Tibial nerve (tissue), 4 donors: ENCODE results near the gene FAM9C. TPM values are rescaled to one million over a fixed set of nuclear protein-coding genes. Genes with fewer than 3 reads are reported as not detected.

Experiments
- DNase-seq, 2 donors: peaks; one replicate each; pipeline ENCODE4 v3.0.0-alpha.2; 2019; ENCODE audit warnings: low spot score in 2 of 2
- H3K27ac ChIP-seq, 4 donors: fragments of 200-600 bp; sonication (generic) in 3 of 4; one replicate each; pipeline ENCODE4 v1.5.1; 2017 to 2019; ENCODE audit warnings: mild to moderate bottlenecking in 1 of 4
- H3K27me3 ChIP-seq, 2 donors: fragments of 200-600 bp; sonication (generic) in 1 of 2; one replicate each; pipeline versions ENCODE4 v1.5.1 to v1.6.0; 2017 to 2019
- H3K36me3 ChIP-seq, 3 donors: fragments of 200-600 bp; sonication (generic); one replicate each; pipeline ENCODE4 v1.5.1; 2018 to 2019
- H3K4me1 ChIP-seq, 4 donors: fragments of 200-600 bp; sonication (generic) in 3 of 4; one replicate each; pipeline ENCODE4 v1.5.1; 2017 to 2019
- H3K4me3 ChIP-seq, 4 donors: fragments of 200-600 bp; sonication (generic) in 3 of 4; one replicate each; pipeline ENCODE4 v1.5.1; 2017 to 2019; ENCODE audit warnings: mild to moderate bottlenecking in 1 of 4, moderate library complexity in 1 of 4
- H3K9me3 ChIP-seq, 4 donors: fragments of 200-600 bp; sonication (generic) in 3 of 4; one replicate each; pipeline ENCODE4 v1.5.1; 2017 to 2019
- EP300 ChIP-seq, 2 donors: sonication (generic); formaldehyde crosslinking; IDR thresholded peaks; one replicate each; pipeline ENCODE4 v1.6.1; 2017; ENCODE audit warnings: antibody characterized with exemption in 2 of 2, mild to moderate bottlenecking in 1 of 2
- POLR2A ChIP-seq, 2 donors: fragments of 450-650 bp; IDR thresholded peaks; one replicate each; pipeline ENCODE4 v1.6.1; 2017; ENCODE audit warnings: antibody characterized with exemption in 2 of 2, mild to moderate bottlenecking in 2 of 2, moderate library complexity in 2 of 2
- WGBS, 2 donors: methylation state at CpG; one replicate each; pipeline ENCODE4 v1.1.5; 2018; 5-methylcytosine and 5-hydroxymethylcytosine counted together
- total RNA-seq, 4 donors: library from RNA; depleted of rRNA; stranded (reverse); fragments of >200 nt; gene quantifications; one replicate each; pipeline ENCODE4 v1.1.0, GENCODE V29; 2016
- TF ChIP-seq, protein P1 (sequence below), 5 experiments: fragments of 200-600 bp in 3 of 5; fragments of 450-650 bp in 2 of 5; sonication (generic) in 3 of 5; IDR thresholded peaks; one replicate each; pipeline ENCODE4 v1.5.1; 2016 to 2019; ENCODE audit warnings: antibody characterized with exemption in 5 of 5, mild to moderate bottlenecking in 3 of 5, moderate library complexity in 2 of 5

FAM9C gene
- total RNA-seq, 4 donors from 2014 or later, result not detected

DNA sequence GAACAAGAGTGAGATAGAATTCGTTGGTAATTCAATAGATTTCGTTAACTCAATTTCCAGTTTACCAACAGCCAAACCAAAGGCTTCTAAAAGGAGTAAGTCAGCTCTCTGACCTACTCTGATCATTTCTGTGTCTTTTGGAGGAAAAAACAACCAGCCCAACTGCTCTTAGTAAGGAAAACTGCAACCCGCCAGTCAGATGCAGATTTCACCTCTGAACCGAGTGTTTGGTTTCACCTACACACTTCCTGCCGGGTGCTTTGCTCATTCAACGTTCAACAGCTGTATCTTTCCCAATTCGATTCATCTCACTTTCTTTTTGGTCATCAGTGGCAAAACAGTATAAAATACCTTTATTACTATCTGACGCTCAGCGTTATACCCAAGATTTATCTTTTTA is 45.0 kb downstream of the FAM9C start:
- Histone ChIP-seq H3K9me3 (no peaks in the 10 kb centered on the region), H3K27me3 (peaks cover 0 to 9% of the 10 kb centered on the region in 2 donors), H3K4me1 (peaks cover 0 to 35% (median 6%) of the 10 kb centered on the region in 4 donors), H3K4me3 (no peak overlapping the region), H3K27ac (peak overlapping the region in 3 of 4 donors; percentile 65 to 76 (median 67)), H3K36me3 (no peaks in the 10 kb centered on the region)
- WGBS, 2 donors, result 30 to 38% methylated on average over 9 of the region's 9 CpGs
- no peak for DNase-seq
- TF ChIP-seq POLR2A (IDR thresholded peaks at IDR 0.05) (no peak), EP300 (IDR thresholded peaks at IDR 0.05) (no peak)
- TF ChIP-seq, protein P1, sequence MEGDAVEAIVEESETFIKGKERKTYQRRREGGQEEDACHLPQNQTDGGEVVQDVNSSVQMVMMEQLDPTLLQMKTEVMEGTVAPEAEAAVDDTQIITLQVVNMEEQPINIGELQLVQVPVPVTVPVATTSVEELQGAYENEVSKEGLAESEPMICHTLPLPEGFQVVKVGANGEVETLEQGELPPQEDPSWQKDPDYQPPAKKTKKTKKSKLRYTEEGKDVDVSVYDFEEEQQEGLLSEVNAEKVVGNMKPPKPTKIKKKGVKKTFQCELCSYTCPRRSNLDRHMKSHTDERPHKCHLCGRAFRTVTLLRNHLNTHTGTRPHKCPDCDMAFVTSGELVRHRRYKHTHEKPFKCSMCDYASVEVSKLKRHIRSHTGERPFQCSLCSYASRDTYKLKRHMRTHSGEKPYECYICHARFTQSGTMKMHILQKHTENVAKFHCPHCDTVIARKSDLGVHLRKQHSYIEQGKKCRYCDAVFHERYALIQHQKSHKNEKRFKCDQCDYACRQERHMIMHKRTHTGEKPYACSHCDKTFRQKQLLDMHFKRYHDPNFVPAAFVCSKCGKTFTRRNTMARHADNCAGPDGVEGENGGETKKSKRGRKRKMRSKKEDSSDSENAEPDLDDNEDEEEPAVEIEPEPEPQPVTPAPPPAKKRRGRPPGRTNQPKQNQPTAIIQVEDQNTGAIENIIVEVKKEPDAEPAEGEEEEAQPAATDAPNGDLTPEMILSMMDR (IDR thresholded peaks at IDR 0.05), result no peak

GRCh38 chrX:12997906-12998687 is 46.3 kb downstream of the FAM9C start:
- H3K9me3 ChIP-seq, result no peaks in the 10 kb centered on the region
- no peaks in the 10 kb centered on the region for H3K36me3 ChIP-seq
- peaks cover 0 to 35% (median 9%) of the 10 kb centered on the region in 4 donors for H3K4me1 ChIP-seq
- DNase-seq, result no peak
- H3K27me3 ChIP-seq, result peaks cover 0 to 9% of the 10 kb centered on the region in 2 donors
- no peak for TF ChIP-seq POLR2A (IDR thresholded peaks at IDR 0.05)
- TF ChIP-seq, protein P1 (IDR thresholded peaks at IDR 0.05), result no peak
- TF ChIP-seq EP300 (IDR thresholded peaks at IDR 0.05), result no peak
- WGBS, 2 donors, result 15 to 26% methylated on average over 3 to 5 of the region's 5 CpGs
- peak overlapping the region in 3 of 4 donors; percentile 65 to 76 (median 67) for H3K27ac ChIP-seq
- H3K4me3 ChIP-seq, result no peak overlapping the region

DNA sequence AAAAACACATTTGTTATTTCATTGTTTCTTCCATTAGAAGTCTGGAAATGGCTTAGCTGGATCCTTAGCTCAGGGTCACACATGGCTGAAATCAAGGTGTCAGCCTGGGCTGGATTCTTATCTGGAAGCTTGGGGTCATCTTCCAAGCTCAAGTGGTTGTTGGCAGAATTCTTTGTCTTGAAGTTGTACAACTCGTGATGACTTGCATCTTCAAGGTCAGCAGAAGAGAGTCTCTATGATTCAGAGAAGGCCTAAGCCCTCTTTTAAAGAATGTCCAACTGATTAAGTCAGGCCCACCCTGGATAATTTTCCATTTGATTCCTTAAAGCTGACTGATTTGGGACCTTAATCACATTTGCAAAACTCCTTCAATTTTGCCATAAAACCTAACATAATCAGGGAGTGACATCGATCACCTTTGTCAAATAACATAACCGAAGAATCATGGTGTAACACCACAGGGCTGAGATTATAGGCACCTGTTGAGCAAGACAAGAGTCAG is 47.4 kb downstream of the FAM9C start:
- Histone ChIP-seq H3K9me3 (no peaks in the 10 kb centered on the region), H3K4me1 (peaks cover 0 to 35% (median 9%) of the 10 kb centered on the region in 4 donors), H3K27me3 (peaks cover 0 to 9% of the 10 kb centered on the region in 2 donors), H3K4me3 (no peak overlapping the region), H3K27ac (peak overlapping the region in 1 of 4 donors; percentile 76), H3K36me3 (no peaks in the 10 kb centered on the region)
- 72 to 84% methylated on average over 3 of the region's 3 CpGs for WGBS, 2 donors
- DNase-seq, result no peak
- TF ChIP-seq POLR2A (IDR thresholded peaks at IDR 0.05), result no peak
- no peak for TF ChIP-seq EP300 (IDR thresholded peaks at IDR 0.05)
- TF ChIP-seq, protein P1 (IDR thresholded peaks at IDR 0.05), result no peak

GRCh38 chrX:12994321-12994720 is 50.1 kb downstream of the FAM9C start:
- H3K27ac ChIP-seq, result no peak overlapping the region
- peaks cover 0 to 19% (median 5%) of the 10 kb centered on the region in 4 donors for H3K4me1 ChIP-seq
- WGBS, 2 donors, result 63 to 73% methylated on average over 4 of the region's 4 CpGs
- no peaks in the 10 kb centered on the region for H3K9me3 ChIP-seq
- TF ChIP-seq POLR2A (IDR thresholded peaks at IDR 0.05), result no peak
- TF ChIP-seq, protein P1 (IDR thresholded peaks at IDR 0.05), result no peak
- no peak for TF ChIP-seq EP300 (IDR thresholded peaks at IDR 0.05)
- no peak overlapping the region for H3K4me3 ChIP-seq
- DNase-seq, result no peak
- no peaks in the 10 kb centered on the region for H3K36me3 ChIP-seq
- peaks cover 0 to 2% of the 10 kb centered on the region in 2 donors for H3K27me3 ChIP-seq

- no peak for TF ChIP-seq EP300 (IDR thresholded peaks at IDR 0.05)
- TF ChIP-seq, protein P1 (IDR thresholded peaks at IDR 0.05), result no peak
- TF ChIP-seq POLR2A (IDR thresholded peaks at IDR 0.05), result no peak
- peak overlapping the region in 1 of 4 donors; percentile 29 for H3K27ac ChIP-seq
- WGBS, 2 donors, result 71 to 80% methylated on average over 1 of the region's 1 CpG
- DNase-seq, result no peak
- no peaks in the 10 kb centered on the region for H3K27me3 ChIP-seq
- no peaks in the 10 kb centered on the region for H3K36me3 ChIP-seq
- H3K4me1 ChIP-seq, result peaks cover 0 to 16% (median 5%) of the 10 kb centered on the region in 4 donors
- no peaks in the 10 kb centered on the region for H3K9me3 ChIP-seq
- H3K4me3 ChIP-seq, result no peak overlapping the region
Observed at GRCh38 chrX:12993826-12994225, 50.6 kb downstream of the FAM9C start.
